Stimulated activated naive CD8-positive, alpha-beta T cell treated with anti-CD3 and anti-CD28 coated beads, Interleukin-15, Interleukin-2, amounts not matched to agents 100 U/mL and 50 U/mL, for 24 hours (primary cell): ENCODE data around the gene RASA3.
"Not testable (repeated sequence)": the region's sequence is repeated elsewhere in the genome, so short reads cannot be mapped to it uniquely, and the experiment has no call there.

Experiments
- ATAC-seq: fragments of 150-1000 bp; cut with Tn5 transposase; one replicate; pipeline ENCODE4 v1.10.0; 2021
- DNase-seq: peaks from one replicate; pipeline ENCODE4 v3.0.0; 2021

The RASA3 gene

DNA sequence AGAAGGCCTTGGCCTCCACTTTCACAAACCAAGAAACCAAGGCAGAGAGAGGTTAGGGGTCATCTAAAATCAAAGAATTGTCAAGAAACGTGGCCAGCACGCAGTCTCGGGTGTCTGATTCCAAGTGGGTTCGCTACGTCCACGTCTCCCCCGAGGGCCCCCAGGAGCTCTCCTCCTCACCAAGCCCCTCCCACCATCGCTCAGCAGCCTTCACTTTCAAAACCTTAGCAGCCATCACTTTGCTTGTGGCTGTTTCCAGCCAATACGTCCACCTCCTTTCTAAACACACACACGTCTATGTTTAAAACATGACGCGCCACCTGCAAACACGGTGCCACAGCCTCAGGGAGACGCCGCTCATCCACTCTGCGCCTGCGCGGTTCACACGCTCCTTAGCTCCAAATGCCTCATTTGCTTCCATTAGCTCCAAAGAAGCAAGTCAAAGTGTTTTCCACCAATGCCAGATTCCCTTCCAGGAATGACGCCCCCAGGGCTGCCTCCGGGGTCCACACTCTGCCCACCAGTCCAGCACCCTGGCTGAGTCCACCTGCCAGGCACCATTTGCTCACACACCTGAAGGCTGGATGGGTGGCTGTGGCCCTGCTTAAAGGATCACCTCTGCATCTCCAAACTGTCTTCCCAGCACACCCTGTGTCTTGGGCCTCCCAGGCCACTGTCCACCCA is 5.5 kb downstream of the RASA3 start:
- ATAC-seq (no peak), DNase-seq (peak; percentile 42)

DNA sequence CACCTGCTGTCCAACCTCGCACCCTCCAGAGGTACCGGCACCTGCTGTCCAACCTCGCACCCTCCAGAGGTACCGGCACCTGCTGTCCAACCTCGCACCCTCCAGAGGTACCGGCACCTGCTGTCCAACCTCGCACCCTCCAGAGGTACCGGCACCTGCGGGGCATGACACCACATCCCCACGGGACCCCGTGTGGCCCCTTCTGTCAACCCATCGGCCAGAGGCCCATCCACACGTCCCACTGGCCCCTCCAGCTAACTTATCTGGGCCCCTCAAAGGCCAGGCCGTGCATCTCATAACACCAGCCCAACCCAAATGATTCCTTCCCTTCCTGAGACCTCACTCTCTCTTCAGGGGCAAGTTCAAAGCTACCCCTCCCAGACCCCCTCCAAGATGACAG is 6.3 kb downstream of the RASA3 start:
- not testable (repeated sequence) for ATAC-seq

DNA sequence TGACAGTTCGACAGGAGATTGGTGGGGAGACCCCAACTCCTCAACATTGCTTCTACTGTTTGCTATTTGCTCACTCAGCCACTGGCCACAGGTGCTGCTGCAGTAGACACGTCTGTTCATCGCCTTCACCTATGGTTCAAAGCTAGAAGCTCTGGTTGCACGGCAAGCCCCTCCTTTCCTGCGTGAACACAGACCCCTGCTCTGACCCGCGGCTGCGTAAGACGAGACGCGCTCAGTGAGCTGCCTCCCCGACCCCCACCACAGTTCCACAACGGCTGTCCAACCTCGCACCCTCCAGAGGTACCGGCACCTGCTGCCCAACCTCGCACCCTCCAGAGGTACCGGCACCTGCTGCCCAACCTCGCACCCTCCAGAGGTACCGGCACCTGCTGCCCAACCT is 6.8 kb downstream of the RASA3 start:
- ATAC-seq (no peak), DNase-seq (no peak)

More for the DNA sequence above, 6.3 kb downstream of the RASA3 start:
- not testable (repeated sequence) for DNase-seq

DNA sequence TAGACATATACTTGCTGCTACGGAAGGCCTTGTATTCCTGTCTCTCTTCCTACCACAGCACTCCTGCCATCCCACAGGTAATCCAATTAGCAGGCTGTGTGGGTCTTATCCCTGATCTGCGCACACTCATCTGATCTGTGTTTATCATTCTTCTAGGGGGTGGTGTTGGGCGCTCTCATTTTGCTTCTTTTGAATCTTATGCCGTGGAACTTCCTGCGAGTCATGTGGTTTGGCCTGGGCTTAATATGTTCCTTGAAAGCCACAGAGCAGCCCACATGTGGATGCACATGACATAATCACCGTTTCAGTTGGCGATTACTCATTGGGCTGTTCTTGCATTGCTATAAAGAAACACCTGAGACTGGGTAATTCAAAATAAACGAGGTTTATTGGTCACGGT is 7.5 kb downstream of the RASA3 start:
- ATAC-seq, result peak; percentile 50
- DNase-seq, result peak; percentile 76

DNA sequence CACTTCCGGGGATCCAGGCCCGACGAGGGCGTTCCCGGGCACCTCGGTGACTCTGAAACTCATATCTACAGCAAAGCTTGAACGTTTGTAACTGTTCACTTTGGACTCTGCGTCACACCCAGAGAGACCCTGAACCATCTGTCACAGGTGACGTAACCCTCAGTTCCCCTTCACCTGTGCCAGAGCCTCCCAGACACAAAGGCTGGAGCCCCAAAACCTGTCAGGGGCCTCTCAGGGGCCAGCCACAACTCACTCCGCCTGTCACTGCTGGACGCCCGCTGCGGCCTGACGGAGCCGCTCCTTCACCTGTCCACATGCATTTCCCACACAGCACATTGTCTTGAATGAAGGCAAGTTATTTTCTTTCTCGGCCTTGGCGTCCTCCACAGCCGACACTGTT is 8.0 kb downstream of the RASA3 start:
- no peak for DNase-seq

DNA sequence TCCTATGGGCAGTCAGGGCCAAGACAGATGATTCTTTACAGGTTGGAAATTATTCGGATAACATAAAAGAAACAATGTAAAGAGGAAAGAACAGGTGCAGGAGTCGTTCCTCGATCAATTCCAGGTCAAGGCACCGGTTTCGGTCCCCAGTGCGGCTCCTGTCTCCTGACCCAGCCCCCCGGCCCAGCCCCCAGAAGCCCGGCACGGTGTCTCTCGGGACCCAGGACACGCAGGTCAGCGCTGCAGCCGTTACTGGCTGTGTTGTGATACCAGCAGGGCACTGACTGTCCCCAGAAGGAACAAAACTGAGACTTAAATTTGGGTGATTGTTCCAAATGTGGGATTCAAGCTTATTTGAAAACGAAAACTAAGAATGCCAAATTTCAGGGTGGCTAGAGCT is 8.5 kb downstream of the RASA3 start:
- ATAC-seq, result no peak
- no peak for DNase-seq

More for the DNA sequence above, 8.0 kb downstream of the RASA3 start:
- ATAC-seq, result no peak

DNA sequence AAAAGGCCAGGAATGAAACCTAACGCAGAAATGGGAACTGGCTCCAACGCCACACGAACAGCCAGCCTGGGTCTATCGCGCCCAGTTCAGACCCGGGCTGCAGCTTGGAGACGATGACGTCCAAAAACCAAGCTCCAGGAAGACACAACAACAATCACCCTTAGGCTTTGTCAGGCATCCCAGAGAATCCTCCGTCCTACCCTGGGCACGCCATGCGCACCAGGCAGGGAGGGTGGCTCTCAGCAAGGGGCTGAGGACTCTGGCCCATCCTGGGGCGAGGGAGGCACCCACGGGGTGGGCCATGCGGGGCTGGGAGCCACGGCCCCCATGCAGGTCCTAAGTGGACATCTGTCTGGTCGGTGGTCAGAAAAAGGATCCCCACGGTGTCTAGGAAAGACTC is 9.0 kb downstream of the RASA3 start:
- DNase-seq, result no peak
- ATAC-seq, result no peak

DNA sequence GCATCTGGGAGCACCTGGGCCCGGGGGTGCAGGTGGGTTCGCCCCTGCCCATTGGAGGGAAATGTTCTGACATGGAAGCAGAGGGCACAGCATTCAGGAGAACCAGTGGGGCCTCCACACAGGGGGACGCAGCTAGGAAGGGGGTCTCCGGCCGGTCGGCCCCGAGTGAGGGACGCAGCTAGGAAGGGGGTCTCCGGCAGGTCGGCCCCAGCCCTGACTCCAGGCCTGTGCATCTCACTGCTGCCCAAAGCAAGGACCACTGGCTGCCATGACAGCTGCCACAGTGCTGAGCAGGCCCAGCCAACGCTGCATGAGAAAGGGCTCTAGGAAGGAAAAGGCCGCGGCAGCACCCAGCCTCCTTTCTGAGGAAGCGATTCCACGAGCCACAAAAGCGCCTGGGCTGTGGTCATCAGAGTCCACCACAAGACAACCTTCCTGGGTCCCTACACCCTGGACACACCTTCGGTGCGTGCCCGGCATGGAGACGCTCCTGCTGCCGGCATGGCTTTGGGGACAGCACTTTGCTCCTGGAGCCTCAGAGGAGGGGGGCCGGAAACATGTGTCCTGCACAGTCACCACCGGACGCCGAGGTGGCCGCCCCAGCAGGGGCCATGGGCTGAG is 9.7 kb downstream of the RASA3 start:
- ATAC-seq (no peak), DNase-seq (no peak)

DNA sequence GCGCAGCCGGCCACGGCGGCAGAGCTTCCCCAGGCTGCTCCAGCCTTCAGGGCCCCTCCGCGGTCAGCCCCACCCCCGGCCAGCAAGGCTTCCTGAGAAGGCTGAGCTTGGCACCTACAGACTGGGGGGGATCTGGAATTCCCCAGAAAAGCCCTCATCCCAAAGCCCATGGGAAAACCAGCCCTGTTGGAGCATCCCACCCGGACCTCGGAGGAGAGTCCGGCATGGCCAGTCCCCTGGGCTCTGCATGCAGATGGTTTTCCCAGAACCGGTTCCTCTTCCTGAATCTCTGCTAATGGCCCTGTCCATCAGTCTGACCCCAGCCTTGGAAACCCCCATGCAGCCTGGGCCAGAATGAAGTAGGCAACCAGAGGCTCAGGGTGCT is 10.3 kb downstream of the RASA3 start:
- DNase-seq, result no peak
- no peak for ATAC-seq

DNA sequence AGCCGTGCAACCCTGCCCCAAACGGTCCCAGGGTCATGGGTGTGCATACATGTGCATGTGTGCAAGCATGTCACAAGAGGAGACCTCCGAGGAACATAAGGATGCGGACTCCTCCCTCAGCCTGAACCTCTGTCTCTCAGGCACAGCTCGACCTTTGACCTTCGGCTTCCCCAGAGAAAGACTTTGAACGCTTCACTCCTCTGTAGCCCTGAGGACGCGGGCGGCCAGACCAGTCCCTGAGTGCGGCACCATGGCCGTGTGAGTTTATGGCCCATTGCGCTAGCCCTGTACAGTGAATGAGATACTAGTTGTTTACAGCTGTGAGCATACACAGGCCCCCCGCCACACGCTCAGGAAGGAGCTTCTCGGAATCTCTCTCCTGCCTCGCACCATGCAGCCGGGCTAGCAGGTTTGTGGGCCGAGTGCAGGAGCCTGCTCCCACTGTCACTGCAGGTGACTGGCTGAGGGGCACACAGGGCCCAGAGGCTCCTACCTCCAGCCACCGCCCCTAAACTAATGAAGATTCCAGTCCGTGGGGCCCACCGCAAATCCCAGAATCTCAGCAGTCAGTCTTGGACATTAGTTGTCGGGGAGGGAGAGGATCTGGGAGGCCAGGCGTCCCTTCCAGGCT is 10.8 kb downstream of the RASA3 start:
- no peak for DNase-seq
- no peak for ATAC-seq

DNA sequence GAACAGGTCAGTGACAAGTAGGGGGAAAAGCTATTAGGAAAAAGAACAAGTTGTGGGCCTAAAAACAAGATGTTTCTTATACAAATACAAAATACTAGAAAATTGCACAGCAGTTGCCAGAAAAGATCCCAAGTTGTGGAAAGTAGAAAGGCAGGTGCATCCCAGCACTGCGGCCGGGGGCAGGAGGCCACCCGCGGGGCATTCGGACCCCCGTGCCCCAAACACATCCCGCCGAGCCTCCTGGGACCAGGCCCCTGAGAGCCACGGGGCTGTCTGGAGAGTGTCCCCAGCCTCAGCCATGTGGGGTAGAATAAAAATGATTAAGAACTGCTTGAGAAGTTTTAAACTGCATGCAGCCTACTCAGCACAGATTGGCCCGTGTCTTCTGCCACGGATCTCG is 11.4 kb downstream of the RASA3 start:
- ATAC-seq (no peak), DNase-seq (no peak)

DNA sequence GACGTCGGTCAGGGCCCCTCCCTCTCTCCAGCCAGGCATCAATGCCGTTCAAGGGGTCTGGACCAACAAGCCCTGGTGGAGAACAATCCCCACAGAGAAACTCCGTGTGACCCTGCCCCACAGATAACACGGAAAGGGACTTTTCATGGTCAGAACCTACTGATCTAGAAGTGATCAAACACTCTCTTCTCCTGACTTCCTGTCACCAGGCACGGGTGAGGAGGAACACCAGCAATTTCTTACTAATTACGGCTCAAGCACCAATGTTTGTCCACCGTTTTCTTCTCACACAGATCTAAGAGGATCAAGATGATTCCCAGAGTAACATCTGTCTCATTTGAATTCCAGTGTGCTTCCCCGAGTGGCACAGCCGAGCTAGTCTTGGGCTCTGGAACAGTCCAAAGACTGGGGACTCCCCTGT is 11.8 kb downstream of the RASA3 start:
- ATAC-seq, result no peak
- DNase-seq, result no peak

DNA sequence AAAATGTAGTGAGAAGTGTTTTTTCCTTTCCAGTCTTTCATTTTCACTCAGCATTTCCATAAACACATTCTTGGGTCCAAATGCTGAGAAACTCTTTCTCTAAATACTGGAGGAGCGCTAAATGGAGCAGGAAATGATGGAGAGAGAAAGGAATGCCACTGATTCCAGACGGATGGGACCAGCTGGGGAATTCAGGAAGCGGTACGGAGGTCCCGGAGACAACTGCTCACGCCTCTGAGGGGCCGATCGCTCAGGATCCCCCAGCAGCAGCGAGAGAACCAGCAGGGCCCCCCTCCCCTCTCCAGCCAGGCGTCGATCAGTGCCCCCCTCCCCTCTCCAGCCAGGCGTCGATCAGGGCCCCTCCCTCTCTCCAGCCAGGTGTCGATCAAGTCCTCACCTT is 13.2 kb downstream of the RASA3 start:
- ATAC-seq (no peak), DNase-seq (peak; percentile 12)

DNA sequence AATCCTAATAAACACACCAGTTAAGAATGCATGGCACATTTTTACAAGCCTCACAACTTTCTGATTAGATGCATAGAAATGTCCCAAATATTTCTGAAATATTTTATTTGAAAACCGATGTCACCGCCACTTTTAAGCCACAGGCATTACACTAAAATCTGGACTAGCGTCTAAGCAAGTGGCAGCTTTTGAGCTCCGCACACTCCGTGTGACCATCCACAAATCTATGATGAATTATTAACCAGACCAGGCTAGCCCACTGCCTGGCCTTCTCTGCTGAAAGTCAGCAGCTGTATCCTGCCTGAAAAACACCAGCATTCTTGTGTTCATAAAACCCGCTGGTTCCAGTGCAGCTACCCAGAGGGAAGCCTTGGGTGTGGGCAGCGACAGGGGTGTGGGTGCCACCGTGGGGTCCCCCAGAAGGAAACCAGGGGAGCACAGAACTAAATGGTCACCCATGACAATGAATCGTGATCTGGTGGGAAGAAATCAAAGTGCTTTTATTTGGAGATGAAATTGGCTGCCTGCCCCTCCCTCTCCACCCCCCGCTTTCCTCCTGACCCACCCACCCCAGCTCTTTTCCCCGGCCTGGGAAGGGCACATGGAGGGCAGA is 13.8 kb downstream of the RASA3 start:
- DNase-seq, result peak; percentile 20
- ATAC-seq, result no peak

DNA sequence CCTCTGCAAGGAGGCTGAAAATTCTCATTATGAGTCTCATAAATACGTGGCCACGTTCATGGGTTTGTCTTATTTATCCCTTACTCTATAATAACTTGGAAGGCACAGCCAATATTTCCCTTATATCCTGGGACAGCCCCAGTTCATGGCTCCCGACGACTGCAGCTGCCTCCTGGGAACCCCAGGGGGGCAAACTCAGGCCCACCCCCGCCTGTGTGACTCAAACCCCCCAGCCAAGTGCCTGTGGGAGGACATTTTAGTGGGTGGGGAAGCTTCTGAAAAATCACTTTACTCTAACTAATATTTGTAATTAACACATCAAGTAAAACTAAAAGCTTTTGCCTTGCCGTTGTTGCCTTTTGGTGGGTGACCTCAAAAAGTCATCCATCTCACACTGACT is 14.3 kb downstream of the RASA3 start:
- DNase-seq, result peak; percentile 33
- ATAC-seq, result no peak

DNA sequence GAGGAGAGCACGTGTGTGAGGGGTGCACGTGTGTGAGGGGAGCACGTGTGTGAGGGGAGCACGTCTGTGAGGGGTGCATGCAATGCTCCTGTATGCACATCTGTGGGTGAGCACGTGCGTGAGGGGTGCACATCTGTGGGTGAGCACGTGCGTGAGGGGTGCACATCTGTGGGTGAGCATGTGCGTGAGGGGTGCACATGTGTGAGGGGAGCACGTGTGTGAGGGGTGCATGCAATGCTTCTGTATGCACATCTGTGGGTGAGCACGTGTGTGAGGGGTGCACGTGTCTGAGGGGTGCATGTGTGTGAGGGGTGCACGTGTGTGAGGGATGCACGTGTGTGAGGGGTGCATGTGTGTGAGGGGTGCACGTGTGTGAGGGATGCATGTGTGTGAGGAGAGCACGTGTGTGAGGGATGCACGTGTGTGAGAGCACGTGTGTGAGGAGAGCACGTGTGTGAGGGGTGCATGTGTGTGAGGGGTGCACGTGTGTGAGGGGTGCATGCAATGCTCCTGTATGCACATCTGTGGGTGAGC is 15.0 kb downstream of the RASA3 start:
- not testable (repeated sequence) for ATAC-seq
- DNase-seq, result peak; percentile 3

DNA sequence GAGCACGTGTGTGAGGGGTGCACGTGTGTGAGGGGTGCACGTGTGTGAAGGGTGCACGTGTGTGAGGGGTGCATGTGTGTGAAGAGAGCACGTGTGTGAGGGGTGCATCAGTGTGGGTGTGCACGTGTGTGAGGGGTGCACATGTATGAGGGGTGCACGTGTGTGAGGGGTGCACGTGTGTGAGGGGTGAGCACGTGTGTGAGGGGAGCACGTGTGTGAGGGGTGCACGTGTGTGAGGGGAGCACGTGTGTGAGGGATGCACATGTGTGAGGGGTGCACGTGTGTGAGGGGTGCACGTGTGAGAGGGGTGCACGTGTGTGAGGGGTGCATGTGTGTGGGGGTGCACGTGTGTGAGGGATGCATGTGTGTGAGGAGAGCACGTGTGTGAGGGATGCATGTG is 15.7 kb downstream of the RASA3 start:
- no peak for ATAC-seq

DNA sequence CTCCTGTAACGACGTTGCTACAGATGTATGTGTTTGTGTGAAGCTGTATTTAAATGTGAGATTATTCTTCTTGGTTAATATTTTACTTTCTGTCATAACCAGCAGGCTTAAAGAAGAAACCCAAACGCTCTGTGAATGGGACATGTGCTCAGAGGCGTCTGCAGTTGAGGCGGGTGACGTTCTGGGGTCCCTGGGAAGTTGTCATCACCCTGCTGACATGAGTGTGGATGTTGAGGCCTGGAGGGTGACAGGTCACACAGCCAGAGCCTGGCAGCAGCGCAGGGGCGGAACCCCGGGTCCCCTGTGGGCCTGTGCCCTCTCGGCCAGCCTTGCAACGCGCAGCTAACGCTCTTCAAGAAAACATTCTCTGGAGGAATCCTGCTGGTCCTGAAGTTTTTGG is 16.6 kb downstream of the RASA3 start:
- ATAC-seq, result no peak
- peak; percentile 20 for DNase-seq

More for the DNA sequence above, 15.7 kb downstream of the RASA3 start:
- no peak for DNase-seq

DNA sequence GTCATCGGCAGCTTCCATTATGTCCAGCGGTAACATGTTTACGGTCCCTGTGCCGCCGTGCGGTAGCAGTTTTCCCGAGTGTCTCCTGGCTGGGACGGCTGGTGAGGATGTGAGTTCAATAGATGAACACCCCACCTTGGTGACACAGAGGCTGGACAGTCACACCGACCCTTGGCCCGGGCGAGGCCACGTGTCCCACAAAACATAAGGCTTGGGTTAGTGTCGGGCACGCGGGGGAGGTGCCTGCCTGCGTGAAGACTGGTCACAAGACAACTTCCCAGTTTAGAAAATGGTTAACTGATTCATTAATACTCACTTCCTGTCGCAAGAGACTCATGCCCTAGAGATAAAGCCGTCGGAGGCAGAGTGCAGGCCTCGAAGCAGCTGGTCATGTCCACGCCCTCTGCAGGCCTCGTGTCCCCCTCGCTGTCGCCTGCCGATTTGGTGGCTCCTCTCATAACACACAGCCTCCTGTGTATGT is 17.2 kb downstream of the RASA3 start:
- ATAC-seq, result peak; percentile 57
- peak; percentile 54 for DNase-seq

DNA sequence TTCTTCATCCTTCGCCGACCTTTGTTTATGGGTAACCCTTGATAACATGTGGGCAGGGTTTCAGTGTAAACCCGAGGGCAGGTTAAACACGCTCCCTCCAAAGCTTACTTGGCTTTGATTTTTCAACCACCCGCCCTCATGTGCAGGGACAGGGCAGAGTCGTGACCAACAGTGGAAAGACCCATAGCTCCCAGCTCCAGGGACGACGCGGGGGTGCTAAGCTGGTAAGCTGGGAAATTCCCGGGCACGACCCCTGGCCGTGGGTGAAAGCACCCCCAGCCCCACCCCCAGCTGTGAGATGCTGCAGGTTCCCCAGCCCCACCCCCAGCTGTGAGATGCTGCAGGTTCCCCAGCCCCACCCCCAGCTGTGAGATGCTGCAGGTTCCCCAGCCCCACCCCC is 17.8 kb downstream of the RASA3 start:
- ATAC-seq, result not testable (repeated sequence)
- DNase-seq, result peak; percentile 12

DNA sequence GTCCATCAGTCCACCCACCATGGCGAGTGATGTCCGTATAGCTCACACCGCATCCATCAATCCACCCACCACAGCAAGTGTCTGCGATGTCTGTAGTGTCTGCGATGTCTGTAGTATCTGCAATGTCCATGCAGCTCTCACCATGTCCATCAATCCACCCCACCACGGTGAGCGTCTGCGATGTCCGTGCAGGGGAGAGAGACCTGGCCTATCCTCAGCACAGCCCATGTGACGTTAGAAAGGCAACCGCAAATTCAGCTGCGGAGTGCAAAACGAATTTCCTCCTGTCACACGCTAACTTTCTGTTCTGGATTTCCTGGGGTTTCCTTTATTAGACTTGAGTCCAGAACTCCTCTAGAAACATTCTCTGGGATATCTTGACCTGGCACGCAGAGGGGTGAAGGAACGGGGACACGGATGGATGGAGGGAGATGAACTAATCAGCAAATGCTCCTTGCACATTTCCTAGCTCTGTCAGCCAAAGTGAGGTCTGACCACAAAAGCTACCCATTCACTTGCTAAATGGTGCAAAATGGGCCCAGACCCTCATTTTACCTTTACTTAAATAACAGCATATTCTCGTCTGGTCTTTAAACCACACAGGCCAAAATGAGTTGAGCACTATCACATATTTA is 18.3 kb downstream of the RASA3 start:
- peak; percentile 9 for DNase-seq
- ATAC-seq, result no peak

DNA sequence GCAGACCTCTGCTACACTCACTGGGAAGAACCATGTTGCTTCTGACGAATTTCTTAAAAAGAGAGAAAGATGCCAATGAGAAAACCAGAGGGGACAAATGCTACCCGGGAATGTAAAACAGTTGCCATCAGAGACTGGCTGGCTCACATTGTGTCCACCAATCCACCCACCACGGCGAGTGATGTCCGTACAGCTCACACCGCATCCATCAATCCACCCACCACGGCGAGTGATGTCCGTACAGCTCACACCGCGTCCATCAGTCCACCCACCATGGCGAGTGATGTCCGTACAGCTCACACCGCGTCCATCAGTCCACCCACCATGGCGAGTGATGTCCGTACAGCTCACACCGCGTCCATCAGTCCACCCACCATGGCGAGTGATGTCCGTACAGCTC is 19.0 kb downstream of the RASA3 start:
- not testable (repeated sequence) for ATAC-seq, DNase-seq
